Stimulated activated CD4-positive, alpha-beta T cell treated with anti-CD3 and anti-CD28 coated beads, Interleukin-15, amount 100 ng/mL, for 1 hour (primary cell): ENCODE measurements around the gene ZBTB1.
A peak's percentile ranks its signal among the peaks of the same experiment; 100 is the strongest.

Source experiments
- DNase-seq, 2 donors: peaks; one replicate each; pipeline ENCODE4 v3.0.0-alpha.2; 2020; ENCODE audit warnings: low read depth in 1 of 2, low spot score in 1 of 2

ZBTB1 gene

GRCh38 chr14:64504310-64504896 is at the start of gene ZBTB1:
ZBTB1 (plus strand) TSS chr14:64504770; CDS start chr14:64521505, 16,735 bp downstream.
- peak; percentile 63 to 76 for DNase-seq

DNA sequence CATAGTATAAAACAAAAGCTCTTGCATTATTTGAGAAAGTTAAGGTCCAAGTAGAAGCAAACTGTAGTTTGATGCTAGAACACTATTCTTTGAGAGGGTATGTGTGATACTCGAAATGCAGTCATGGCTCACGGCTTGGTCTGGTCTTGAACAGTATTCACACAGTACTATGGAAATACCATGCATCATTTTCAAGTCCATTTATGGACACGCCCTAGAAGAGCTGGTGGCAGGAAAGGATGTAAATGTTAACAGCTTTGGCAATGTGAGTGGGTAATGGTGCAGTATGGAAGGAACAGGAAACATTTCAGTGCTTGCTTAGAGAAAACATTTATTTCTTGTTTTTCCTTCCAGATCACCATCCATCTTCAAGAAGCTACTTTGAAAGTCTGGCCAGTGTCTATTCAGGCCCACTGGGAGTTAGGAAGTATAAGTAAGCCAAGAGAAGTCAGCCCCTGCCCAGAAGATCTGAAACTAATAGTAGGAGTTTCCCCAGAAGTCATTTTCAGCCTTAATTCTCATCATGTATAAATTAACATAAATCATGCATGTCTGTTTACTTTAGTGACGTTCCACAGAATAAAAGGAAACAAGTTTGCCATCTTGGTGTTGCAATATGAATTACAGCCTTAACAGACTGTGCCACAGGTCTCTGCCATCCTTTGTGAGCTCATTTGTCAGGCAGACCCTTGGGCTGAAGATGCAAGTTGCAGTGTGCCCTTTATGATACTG is 45.0 kb upstream of the ZBTB1 start:
- no peak for DNase-seq

- no peak for DNase-seq
Observed at GRCh38 chr14:64461221-64461620, 43.3 kb upstream of the ZBTB1 start.

DNA sequence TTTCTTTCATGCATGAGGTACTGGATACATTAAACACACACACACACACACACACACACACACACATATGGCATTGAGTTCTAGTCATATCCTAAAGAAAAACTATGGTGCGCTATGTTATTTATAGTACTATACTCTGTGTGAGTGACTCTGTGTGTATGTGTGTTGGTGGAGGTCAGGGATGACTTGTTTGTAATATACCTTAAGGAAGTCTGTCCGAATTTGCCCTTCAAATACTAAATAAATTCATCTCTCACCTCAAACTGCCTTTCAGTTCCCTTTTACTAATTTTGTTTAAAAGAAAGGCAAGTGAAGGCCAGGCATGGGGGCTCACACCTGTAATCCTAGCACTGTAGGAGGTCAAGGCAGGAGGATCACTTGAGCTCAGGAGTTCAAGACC is 41.4 kb upstream of the ZBTB1 start:
- DNase-seq, result no peak

GRCh38 chr14:64463873-64464272 is 40.7 kb upstream of the ZBTB1 start:
- no peak for DNase-seq

DNA sequence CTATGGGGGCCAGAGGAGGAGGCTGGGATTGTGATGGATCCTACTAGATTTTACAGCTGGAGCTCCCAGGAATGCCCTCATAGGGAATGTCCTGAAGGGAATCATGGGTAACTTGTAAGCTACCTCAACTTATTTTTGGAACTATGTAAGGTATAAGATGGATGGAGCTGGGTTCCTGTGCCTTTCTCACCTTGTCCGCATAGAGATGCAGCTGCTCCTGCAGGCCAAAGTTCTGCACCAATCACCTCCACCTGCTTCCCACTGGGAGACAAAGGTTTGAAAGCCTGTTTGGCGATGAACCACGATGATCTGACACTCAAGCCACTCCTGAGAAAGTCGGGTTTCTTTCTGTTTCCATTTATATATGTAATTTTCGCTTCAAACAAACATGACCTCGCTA is 39.9 kb upstream of the ZBTB1 start:
- DNase-seq, result no peak

GRCh38 chr14:64465191-64465822 is 39.3 kb upstream of the ZBTB1 start, which contains the start of gene AKAP5:
AKAP5 (plus strand) TSS chr14:64465499; CDS start chr14:64468395, 2,896 bp downstream.
- peak; percentile 41 to 51 for DNase-seq

DNA sequence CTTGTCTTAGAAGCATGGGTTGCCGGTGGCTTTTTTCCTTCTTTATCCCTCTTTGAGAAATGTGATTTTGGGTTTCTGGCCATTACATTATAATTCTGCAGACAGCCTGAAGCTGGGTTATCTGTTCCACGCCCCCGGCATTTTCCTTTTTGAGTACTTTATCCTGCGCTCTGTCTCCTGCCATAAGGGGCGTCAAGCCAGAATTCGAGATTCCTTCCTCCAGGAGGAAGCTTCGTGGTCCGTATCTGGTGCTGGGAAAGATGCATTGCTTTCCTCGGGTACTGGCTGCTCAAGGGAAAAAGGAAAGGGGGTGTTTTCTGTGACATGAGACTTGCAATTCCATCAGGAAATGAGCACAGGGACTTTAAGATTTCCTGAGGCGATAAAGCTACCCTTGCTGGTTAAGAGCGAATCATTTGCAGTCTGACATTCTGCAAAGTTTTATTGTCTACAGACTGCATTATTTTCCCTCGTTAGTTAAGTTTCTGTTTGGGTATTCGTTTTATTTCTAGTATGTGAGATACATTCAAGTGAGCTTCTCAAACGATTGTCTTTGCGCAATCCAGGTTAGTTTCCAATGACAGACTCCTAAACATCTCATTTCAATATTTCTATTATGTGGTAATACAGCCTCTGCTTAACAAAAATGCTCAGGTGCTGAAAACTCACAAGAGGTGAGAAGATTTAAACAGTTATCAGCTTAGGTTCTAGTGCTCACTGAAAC is 38.6 kb upstream of the ZBTB1 start:
- DNase-seq, result no peak

DNA sequence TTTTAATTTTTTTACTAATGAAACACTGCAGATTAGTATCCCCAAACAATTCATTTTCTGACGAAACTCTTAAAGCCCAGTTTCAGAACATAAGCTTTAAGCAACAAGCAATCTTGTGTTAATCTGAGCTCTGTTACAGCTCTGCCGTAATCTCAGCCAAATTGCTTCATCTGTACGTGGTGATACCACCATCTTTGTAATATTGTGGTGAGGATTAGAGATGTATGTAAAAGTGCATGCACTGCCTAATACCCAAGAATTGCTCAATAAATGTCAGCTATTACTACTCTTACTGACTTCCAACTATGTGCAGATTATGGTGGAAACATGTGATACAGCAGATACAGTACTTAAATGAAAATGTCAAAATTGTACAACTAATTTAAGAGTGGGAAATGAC is 37.5 kb upstream of the ZBTB1 start:
- DNase-seq, result no peak

DNA sequence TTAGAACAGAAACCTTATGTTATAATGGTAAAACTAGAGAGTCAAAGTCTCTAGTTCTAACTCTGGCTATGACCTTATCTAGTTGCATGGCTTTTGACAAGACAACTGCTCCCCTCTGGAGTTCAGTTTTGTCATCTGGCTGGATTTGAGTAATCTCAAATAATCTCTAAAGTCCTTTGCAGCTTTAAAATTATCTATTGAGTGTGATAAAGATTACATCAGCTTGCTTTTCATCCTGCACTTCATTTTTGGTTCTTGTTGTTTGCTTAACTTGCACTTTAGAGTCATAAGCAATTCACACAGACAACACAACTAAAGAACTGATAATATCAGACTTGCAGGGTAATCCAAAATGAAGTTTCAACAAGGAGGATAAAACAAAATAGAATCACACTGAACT is 37.0 kb upstream of the ZBTB1 start:
- no peak for DNase-seq

- no peak for DNase-seq
Observed at GRCh38 chr14:64468451-64468850, 36.1 kb upstream of the ZBTB1 start.

DNA sequence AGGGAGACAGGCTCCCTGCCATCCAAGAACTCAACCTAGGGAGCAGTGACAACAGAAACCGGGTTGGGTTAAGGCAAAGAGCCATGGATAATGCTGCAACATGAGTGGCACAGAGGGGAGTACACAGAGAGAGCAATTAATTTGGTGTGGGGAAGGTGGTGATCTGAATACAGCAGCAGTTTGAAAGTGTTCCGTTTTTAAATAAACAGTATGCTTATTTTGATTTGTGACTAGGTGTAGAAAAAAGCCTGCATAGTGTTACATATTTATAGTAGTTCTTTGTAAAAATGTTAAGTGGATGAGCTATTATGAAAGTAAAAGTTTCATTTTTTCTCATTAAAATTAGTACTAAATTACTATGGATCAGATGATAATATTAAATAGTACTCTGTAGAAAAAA is 30.5 kb upstream of the ZBTB1 start:
- DNase-seq, result no peak

DNA sequence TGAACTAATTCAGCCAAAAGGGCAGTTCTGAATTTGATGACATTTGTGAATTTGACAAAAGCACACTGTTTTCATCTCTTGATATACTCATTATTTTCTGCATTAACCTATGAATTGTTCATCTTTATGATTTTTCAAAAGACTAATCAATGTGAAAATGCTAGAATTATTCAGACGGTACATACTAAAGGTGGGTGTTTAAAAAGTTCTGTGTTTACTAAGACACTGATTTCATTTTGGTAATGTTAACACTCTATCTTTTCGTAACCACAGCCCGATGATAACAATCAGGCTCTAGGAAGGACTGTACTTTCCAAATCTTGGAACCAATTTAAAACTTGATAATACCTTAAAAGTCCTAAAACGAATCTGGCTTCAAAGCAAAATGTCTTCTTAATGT is 29.9 kb upstream of the ZBTB1 start:
- DNase-seq, result no peak

DNA sequence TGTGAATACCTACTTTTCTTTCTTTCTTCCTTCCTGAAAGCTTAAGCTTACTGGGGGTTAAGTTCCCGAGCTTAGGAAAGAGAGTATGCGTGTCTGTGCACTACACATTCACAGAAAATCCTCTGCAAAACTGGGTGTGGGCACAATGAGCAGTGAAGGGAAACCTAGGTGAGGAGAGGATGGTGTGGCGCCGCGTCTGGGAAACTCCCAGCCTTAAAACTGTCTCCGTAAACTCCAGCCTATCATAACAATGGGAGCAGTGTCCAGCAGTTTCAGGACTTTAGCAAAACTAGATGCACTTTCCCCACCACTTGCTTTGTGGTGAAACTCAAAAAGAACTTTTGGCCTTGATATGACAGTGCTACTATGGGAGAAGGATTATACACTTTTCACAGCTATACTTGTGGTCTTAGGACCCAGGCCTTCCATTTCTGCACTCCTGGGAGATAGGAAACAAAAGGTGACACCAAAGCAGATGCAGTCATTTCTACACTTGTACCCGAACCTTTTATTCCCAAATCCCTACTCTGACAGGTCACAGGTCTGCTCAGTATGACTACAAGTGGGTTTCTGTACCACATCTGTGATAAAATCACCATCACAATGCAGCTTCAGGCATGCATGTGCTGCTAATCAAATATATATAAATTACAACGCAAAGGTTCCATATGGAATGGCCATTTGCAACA is 28.8 kb upstream of the ZBTB1 start:
- no peak for DNase-seq

DNA sequence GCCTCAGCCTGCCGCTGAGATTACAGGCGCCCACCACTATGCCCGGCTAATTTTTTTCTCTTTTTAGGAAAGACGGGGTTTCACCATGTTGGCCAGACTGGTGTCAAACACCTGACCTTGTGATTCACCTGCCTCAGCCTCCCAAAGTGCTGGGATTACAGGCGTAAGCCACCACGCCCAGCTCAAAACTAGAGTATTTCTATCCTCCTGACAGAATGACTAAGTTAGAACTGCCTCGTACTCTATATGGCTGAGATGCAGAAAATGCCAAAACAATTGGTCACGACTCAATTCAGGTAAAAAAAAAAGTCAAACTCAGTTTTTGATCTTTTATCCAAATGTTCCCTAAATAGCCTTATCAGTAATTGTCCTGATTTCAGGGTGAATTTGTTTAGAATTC is 28.1 kb upstream of the ZBTB1 start:
- DNase-seq, result no peak

GRCh38 chr14:64478634-64479250 is 25.8 kb upstream of the ZBTB1 start:
- no peak for DNase-seq

- DNase-seq, result no peak
Observed at GRCh38 chr14:64488590-64489099, 15.9 kb upstream of the ZBTB1 start.

DNA sequence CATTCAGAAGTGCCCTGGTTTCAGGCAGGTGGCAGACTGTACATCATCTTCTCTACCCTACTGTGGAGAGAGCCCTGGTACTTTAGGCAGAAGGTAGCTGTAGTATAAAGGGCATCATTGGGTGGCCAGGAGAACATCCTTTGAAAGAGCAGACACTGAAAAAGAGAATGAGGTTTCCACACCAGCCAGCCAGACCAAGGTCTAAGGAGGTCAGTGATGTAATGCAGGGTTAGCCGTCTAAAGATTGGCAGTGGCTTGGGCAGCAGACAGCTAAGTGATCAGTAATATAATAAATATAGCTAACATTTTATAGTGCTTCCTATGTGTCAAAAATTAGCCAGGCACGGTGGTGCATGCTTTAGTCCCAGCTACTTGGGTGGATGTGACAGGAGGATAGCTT is 12.9 kb upstream of the ZBTB1 start:
- DNase-seq, result no peak

DNA sequence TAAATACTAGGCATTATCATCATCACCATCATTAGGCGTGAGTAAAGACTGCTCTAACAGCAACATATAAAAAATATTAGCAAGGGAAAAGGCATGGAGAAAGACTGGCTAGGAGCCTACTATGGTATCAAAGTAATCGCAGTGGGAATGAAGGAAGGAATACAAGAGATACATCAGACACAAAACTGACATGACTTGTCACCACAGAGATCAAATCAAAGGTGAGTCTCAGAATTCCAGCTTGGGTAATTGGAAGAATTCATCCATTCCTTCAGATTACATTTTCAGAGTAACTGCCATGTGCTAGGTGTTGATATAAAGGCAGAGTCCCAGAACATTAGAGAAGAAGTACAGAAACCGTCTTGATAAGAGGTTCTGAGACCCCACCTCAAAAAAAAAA is 11.1 kb upstream of the ZBTB1 start:
- no peak for DNase-seq

DNA sequence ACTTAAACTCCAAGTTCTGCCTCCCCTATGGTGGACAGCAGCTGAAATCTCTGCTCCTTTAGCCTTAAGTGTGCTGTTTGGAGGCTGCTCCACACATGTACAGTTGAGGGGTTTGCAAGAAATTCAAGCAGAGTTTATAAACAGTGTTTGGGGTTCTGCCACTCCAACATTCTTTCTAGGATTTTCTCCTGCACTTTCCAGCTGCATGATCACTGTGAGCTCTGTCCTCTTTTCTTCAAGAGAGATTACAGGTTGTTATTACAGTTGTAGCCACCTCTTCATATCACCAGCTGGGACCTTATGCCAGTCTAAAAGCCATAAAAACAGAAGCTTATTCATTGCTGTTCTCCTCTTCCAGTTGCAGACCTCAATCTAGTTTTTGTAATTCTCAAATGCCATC is 9.3 kb upstream of the ZBTB1 start:
- DNase-seq, result no peak

DNA sequence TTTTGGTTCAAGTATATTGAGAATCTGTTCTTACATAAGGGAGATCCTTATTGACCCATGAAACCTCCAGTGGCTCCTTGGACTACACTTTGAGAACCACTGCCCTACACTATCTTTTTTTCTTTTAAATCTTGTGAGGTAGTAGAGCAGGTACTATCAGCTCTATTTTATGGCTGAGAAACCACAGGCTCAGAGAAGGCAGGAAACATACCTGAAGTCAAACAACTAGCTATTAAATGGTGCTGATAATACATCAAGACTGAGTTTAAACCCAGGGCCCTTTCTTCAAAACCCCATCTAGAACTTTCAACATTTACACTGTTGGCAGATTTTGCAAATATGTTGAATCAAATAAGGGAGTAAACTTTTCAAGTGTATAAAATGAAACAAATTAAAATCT is 7.8 kb upstream of the ZBTB1 start:
- DNase-seq, result no peak
